NCI-H2029 treated with DMSO at 0.1 percent for 48 hours (cell line): ENCODE data around the gene MZT2B.
"Not testable (repeated sequence)": the region's sequence is repeated elsewhere in the genome, so short reads cannot be mapped to it uniquely, and the experiment has no call there.

ENCODE experiments used
- DNase-seq: peaks from one replicate; lab custom pipeline; 2025; lab: John Stamatoyannopoulos, UW

MZT2B gene

DNA sequence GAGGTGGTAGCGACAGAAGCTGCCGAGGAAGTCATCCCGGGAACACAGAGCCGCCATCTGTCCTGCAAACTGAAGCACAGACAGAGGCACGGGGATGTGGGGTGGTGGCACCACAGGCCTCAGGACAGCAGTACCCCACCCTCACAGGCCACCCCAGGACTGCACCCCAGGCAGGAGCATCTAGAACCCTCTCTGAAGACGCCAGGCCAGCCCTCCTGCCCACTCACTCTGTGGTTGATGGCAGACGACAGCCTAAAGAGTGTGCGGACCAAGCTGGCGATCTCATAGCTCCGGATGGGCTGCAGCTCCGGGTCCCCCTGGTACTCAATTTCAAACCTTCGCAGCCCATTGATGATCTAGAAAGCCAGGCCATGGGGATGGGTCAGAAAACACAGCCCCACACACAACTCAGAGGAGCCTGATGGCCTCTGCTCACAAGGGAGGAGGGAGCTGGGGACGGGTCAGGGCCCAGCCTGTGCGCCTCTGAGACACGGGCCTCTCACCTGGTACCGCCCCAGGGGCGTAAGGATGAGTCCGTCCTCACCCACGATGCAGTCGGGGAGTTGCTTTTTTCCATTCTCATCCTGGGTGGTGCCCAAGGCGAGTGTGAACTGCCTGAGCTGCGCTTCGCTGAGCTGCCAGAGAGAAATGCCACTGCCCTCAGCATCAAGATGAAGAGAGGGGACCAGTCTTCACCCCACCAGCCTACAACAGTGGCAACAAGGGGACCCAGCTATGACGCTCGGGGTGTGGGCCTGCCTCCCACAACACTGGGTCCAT is 29.1 kb upstream of the MZT2B start:
- DNase-seq = no peak

DNA sequence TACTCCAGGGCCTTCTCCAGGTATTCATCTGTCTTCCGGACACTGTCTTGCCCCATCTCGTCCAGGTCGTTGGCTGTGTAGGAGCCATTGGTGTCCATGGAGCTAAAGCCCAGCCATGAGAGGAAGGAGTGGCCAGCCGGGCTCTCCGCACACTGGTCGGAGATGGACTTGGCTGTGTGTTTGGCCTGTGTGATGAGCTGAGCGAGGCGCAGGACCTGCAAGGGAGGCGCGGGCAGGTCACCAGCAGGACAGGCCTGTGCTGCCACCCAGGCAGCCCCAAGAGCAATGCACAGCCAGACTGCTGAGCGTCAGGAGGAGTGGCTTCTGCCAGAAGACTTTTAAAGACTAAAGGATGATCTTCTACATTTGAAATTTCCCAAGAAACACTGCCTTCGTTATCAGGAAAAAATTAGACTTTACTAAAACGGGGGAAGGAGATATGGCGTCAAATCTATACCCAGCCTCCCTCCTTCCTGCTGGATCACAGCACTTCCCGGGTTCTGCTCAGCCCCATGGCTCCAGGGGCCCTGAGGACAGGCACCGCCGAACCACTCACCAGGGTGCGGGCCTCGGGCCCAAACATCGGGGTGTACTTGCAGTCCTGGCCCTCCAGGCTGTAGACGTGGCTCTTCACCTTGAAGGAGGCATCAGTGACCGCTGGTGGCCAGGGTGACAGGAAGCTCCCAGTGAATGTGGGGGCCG is 28.2 kb upstream of the MZT2B start:
- DNase-seq = not testable (repeated sequence)

DNA sequence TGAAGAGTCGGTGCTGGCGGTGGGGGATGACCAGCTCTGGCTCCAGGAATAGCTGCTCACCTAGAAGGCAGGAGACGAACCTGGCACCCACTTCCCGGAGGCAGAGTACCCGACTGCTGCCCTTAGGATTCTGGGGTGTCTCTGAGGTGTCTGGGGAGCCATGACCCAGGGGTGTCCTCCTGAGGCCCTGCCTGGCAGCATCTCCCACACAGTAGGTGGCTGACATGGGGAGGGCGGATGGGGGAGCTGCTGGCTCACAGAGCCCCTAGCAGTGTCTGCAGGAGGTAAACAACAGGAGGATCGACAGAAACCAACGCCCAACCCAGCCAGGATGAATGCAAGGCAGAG is 27.7 kb upstream of the MZT2B start:
- not testable (repeated sequence) for DNase-seq

GRCh38 chr2:130154773-130155765 is 27.0 kb upstream of the MZT2B start:
- DNase-seq = no peak

GRCh38 chr2:130155956-130156623 is 26.0 kb upstream of the MZT2B start:
- peak; percentile 68 for DNase-seq

GRCh38 chr2:130156624-130157004 is 25.4 kb upstream of the MZT2B start:
- DNase-seq = no peak

DNA sequence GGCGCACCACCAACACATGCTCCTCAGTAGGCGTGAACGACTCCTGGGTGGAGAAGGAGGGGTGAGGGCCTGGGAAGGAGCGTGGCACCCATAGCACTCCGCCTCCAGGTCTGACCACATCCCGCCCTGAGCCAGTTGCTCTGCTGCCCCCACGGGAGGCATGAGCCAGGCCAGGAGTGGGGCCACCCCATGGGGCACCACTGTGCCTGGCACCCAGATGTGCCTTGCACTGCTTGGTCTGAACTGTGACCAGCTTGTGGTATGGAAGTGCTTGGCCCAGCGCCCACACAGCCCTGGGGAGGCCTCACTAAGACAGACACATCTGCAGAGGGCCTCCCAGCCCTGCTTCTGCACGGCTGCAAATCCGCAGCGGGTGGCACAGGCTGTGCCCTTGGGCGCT is 24.7 kb upstream of the MZT2B start:
- DNase-seq = not testable (repeated sequence)

- DNase-seq = not testable (repeated sequence)
Measured at GRCh38 chr2:130157825-130158514, 24.1 kb upstream of the MZT2B start.

- DNase-seq = no peak
Measured at GRCh38 chr2:130158631-130159030, 23.4 kb upstream of the MZT2B start.

DNA sequence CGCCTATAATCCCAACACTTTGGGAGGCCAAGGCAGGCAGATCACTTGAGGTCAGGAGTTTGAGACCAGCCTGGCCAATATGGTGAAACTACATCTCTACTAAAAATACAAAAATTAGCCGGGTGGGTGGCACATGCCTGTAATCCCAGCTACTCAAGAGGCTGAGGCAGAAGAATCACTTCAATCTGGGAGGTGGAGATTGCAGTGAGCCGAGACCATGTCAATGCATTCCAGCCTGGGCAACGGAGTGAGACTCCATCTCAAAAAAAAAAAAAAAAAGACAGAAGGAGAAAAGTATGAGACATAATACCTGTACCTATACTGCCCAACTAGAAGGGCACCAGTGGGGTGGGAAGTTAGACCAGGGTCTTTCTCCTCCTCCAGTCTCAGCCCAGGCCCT is 22.7 kb upstream of the MZT2B start:
- DNase-seq = not testable (repeated sequence)

- no peak for DNase-seq
Measured at GRCh38 chr2:130160131-130160530, 21.9 kb upstream of the MZT2B start.

DNA sequence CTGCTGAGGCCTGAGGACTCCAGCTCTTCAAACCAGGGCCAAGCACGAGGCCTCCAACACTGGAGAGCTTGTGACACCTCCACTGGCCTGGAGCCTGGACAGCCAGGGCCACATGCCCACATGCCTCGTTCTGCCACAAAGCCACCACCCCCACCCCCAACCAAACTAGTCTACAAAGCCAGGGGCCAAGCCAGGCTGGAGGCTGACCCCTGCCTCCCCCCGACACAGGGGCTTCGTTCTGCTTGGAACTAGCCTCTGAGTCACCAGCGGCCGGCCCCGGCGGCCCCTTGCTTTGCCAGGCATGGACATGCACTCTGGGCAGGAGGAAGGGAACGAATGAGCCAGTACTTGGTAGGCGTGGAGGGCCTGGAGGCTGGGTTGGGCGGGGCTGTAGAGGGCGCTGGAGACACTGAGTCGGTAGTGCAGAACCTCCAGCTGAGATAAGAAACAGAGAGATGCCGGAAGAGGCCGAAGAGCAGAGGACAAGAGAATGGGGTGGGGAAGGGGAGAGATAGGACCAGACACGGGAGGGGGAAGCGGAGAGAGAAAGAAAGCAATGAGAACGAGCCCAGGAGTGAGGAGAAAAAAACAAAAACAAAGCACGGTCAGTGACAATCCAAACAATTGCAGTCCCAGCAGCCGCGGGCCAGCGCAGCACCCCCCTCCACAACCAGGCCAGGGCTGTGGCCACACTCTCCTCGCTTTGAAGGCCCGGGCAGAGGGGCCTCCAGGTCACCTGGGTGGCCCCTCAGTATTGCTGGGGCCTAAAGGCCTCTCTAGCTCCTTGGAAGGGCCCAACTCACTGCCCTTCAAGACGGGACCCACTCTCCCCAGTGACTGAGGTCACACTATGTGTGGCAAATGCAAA is 21.0 kb upstream of the MZT2B start:
- DNase-seq = not testable (repeated sequence)

- DNase-seq = not testable (repeated sequence)
Measured at GRCh38 chr2:130162486-130162885, 19.6 kb upstream of the MZT2B start.

DNA sequence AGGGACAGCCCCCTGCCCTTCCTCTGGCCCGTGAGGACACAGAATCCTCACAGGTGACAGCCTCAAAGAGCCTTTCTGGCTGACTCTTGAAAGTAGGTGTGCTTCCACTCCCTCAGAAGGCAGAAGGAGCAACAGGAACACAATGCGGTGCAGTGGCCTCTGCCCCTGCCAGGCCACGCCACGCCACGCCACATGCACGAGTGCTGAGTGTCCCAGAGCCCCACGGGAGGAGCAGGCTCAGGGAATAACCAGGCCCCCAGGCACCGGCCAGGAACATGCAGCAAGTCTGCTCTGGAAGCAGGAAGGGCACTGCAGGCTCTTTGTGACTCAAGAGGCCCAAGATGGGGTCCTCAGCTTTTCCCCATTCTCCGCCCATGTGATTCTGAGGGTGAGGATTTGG is 19.1 kb upstream of the MZT2B start:
- no peak for DNase-seq

DNA sequence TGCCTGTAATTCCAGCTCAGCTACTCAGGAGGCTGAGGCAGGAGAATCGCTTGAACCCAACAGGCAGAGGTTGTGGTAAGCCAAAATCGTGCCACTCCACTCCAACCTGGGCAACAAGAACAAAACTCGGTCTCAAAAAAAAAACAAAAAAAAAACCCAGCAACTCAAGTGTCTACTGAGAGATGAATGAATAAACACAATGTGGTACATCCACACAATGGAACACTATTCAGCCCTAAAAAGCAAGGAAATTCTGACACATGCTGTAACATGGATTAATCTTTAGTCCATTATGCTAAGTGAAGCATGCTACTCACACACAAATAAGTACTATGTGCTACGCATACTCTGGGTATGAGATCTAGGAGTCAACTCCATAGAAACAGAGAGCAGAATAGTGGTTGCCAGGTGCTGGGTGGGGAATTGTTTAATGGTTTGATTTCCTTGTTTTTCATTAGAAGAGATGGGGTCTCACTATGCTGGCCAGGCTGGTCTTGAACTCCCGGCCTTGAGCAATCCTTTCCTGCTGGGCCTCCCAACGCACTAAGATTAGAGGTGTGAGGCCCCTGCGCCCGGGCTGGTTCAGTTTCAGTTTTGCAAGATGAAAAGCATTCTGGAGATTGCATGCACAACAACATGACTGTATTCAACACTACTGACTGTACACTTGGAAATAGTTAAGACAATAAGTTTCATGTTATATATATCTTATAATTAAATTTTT is 16.6 kb upstream of the MZT2B start:
- DNase-seq = no peak

GRCh38 chr2:130166611-130167010 is 15.5 kb upstream of the MZT2B start:
- not testable (repeated sequence) for DNase-seq

- not testable (repeated sequence) for DNase-seq
Measured at GRCh38 chr2:130169163-130169562, 12.9 kb upstream of the MZT2B start.

- no peak for DNase-seq
Measured at GRCh38 chr2:130169896-130170295, 12.2 kb upstream of the MZT2B start.

DNA sequence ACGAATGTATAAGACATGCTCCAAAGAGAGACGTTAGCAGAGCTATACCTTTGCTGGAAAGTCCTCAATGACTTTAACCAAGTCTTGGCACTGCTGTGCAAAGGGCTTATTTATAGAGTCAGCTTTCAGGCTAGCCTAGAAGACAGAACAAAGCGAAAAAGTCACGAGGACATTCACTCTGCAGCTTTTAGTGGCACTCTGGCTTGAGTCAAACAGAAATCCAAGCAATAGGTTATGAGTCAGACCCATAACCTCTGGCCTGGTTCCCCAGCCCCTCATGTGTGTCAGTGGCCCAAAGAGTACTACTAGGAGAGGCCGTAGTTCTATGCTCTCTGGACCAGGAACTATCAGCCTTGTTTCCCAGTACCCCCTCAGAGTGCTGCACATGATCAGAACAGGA is 7.2 kb upstream of the MZT2B start:
- not testable (repeated sequence) for DNase-seq
